ENCODE results near the gene NCEH1. TPM values are rescaled to one million over a fixed set of nuclear protein-coding genes. Genes with fewer than 3 reads are reported as not detected.

NCEH1 gene
- total and polyA plus RNA-seq, 2 experiments from 2014 or later = 3.2 to 8.0 TPM

DNA sequence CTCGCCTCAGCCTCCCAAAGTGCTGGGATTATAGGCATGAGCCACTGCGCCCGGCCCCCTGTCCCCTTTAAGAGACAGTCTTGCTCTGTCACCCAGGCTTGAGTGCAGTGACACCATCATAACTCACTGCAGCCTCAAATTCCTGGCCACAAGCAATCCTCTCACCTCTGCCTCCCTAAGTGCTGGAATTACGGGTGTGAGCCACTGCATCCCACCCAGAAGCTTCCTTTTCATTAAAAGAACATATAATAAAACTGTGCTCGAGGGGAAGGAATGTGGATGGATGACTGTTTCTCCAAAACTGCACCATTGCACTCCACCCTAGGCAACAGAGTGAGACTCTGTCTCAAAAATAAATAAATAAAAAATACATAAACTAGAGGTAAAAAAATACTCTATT lies 70.1 kb downstream of the NCEH1 start:
- TF ChIP-seq, protein P1, sequence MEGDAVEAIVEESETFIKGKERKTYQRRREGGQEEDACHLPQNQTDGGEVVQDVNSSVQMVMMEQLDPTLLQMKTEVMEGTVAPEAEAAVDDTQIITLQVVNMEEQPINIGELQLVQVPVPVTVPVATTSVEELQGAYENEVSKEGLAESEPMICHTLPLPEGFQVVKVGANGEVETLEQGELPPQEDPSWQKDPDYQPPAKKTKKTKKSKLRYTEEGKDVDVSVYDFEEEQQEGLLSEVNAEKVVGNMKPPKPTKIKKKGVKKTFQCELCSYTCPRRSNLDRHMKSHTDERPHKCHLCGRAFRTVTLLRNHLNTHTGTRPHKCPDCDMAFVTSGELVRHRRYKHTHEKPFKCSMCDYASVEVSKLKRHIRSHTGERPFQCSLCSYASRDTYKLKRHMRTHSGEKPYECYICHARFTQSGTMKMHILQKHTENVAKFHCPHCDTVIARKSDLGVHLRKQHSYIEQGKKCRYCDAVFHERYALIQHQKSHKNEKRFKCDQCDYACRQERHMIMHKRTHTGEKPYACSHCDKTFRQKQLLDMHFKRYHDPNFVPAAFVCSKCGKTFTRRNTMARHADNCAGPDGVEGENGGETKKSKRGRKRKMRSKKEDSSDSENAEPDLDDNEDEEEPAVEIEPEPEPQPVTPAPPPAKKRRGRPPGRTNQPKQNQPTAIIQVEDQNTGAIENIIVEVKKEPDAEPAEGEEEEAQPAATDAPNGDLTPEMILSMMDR (IDR thresholded peaks at IDR 0.05; ENCODE audit: low read depth, low read length) = no peak
- Histone ChIP-seq H3K4me3 (no peak overlapping the region), H3K9me3 (ENCODE audit: low read depth) (no peaks in the 10 kb centered on the region), H3K36me3 (no peaks in the 10 kb centered on the region), H3K4me1 (ENCODE audit: low read depth) (no peaks in the 10 kb centered on the region), H3K27ac (no peak overlapping the region), H3K27me3 (no peaks in the 10 kb centered on the region)
- DNase-seq (ENCODE audit: low read depth in 1 of 2, low spot score in 1 of 2) = no peak

DNA sequence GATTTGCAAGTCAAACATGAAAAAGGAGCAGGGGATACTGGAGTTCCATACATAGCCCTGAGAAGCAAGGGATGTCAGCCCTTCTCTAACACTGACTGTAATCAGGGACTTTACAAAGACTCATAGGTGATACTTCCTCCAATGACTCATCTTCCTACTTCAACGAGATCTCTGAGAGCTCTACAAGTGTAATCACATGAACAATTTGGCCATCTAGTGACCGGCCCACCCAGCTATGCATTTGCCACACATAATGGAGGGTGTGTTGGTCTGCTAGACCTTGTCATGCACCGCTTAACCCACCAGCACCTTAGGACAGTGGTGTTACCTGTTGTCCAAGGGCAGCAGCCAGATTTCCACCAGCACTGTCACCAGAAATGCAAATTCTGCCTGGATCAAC lies 75.3 kb downstream of the NCEH1 start:
- DNase-seq (ENCODE audit: low read depth in 1 of 2, low spot score in 1 of 2) = no peak

DNA sequence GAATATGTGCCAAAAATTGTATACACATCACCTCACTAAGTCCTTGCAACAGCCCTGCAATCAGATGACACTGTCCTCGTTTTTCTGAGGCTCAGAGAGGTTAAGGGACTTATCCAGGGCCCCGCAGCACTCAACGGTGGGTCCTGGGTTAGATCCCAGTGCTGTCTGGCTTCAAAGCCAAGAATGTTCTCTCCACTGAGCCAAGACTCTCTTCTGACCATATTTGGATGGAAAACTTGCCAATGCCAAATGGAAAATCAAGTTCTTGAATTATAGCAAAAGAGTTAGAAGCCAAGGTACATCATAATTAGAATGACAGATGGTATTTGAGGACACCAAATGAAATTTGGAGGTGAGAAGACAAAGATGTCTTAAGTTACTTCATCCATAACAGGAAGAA lies 75.9 kb downstream of the NCEH1 start:
- peak in 1 of 2 donors; percentile 32 for DNase-seq (ENCODE audit: low read depth in 1 of 2, low spot score in 1 of 2)
- Histone ChIP-seq H3K36me3 (no peaks in the 10 kb centered on the region), H3K27ac (no peak overlapping the region), H3K4me3 (no peak overlapping the region), H3K27me3 (no peaks in the 10 kb centered on the region), H3K4me1 (ENCODE audit: low read depth) (no peaks in the 10 kb centered on the region), H3K9me3 (ENCODE audit: low read depth) (no peaks in the 10 kb centered on the region)
- TF ChIP-seq, protein P1 (IDR thresholded peaks at IDR 0.05; ENCODE audit: low read depth, low read length) = no peak

More for the DNA sequence above, 75.3 kb downstream of the NCEH1 start:
- Histone ChIP-seq H3K9me3 (ENCODE audit: low read depth) (no peaks in the 10 kb centered on the region), H3K27me3 (no peaks in the 10 kb centered on the region), H3K27ac (no peak overlapping the region), H3K4me1 (ENCODE audit: low read depth) (no peaks in the 10 kb centered on the region), H3K4me3 (no peak overlapping the region), H3K36me3 (no peaks in the 10 kb centered on the region)
- TF ChIP-seq, protein P1 (IDR thresholded peaks at IDR 0.05; ENCODE audit: low read depth, low read length) = no peak

DNA sequence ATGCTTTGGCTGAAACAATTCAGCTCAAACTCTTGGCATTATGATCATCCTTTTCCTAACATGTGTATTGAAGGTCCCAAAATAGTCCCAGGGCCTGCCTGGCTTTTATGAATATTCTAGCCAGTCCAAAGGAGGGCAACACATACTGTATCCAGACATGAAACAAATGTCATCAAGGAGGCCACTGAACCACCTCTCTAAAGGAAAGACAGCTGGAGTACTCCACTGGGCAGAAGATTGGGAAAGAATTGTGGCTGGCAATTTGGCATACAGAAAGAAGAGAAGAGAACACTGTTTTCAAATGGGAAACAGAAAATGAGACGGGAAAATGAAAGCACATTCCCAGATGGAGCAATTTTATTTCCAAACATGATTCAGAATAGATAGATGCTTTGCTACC lies 80.6 kb downstream of the NCEH1 start:
- no peaks in the 10 kb centered on the region for H3K27me3 ChIP-seq
- TF ChIP-seq, protein P1 (IDR thresholded peaks at IDR 0.05; ENCODE audit: low read depth, low read length) = no peak
- peak in 1 of 2 donors; percentile 42 for DNase-seq (ENCODE audit: low read depth in 1 of 2, low spot score in 1 of 2)
- no peaks in the 10 kb centered on the region for H3K9me3 ChIP-seq (ENCODE audit: low read depth)
- H3K4me1 ChIP-seq (ENCODE audit: low read depth) = no peaks in the 10 kb centered on the region
- no peak overlapping the region for H3K27ac ChIP-seq
- no peak overlapping the region for H3K4me3 ChIP-seq
- no peaks in the 10 kb centered on the region for H3K36me3 ChIP-seq

DNA sequence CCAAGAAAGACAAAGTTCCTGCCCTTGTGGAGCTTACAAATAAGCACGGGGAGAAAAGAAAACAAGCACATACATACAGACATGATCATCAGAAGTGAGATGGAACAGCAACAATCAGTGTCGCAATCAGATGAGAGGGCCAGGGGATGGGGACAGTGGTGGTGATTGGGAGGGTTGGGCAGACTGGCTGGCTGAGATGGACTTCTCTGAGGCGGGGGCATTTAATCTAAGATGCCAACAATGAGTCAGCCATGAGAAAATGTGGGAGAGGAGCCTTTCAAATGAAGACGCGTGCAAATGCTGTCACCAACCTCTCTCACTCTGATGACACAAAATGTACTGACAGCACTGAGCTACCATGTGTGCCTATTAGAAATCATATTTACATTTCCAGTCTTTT lies 81.4 kb downstream of the NCEH1 start:
- H3K27me3 ChIP-seq = no peaks in the 10 kb centered on the region
- no peak for DNase-seq (ENCODE audit: low read depth in 1 of 2, low spot score in 1 of 2)
- no peaks in the 10 kb centered on the region for H3K36me3 ChIP-seq
- H3K4me1 ChIP-seq (ENCODE audit: low read depth) = no peaks in the 10 kb centered on the region
- no peak overlapping the region for H3K27ac ChIP-seq
- H3K4me3 ChIP-seq = no peak overlapping the region
- no peaks in the 10 kb centered on the region for H3K9me3 ChIP-seq (ENCODE audit: low read depth)
- TF ChIP-seq, protein P1 (IDR thresholded peaks at IDR 0.05; ENCODE audit: low read depth, low read length) = no peak
